ENCODE measurements around the gene ZNF302.

Gene ZNF302

GRCh38 chr19:34686455-34686854 is 9.0 kb downstream of the ZNF302 start:
- H3K4me3 ChIP-seq (ENCODE audit: low read length), result no peak overlapping the region
- no peak for TF ChIP-seq ZNF274 (IDR thresholded peaks at IDR 0.05; ENCODE audit: low read depth, low read length)

GRCh38 chr19:34687348-34687747 is 9.9 kb downstream of the ZNF302 start:
- H3K4me3 ChIP-seq (ENCODE audit: low read length), result no peak overlapping the region
- no peak for TF ChIP-seq ZNF274 (IDR thresholded peaks at IDR 0.05; ENCODE audit: low read depth, low read length)

GRCh38 chr19:34688592-34688991 is 11.1 kb downstream of the ZNF302 start:
- no peak overlapping the region for H3K4me3 ChIP-seq (ENCODE audit: low read length)

GRCh38 chr19:34690372-34690771 is 12.9 kb downstream of the ZNF302 start:
- H3K4me3 ChIP-seq (ENCODE audit: low read length), result no peak overlapping the region
- no peak for TF ChIP-seq ZNF274 (IDR thresholded peaks at IDR 0.05; ENCODE audit: low read depth, low read length)

More at GRCh38 chr19:34688592-34688991, 11.1 kb downstream of the ZNF302 start:
- TF ChIP-seq ZNF274 (IDR thresholded peaks at IDR 0.05; ENCODE audit: low read depth, low read length), result no peak

- no peak overlapping the region for H3K4me3 ChIP-seq (ENCODE audit: low read length)
- TF ChIP-seq ZNF274 (IDR thresholded peaks at IDR 0.05; ENCODE audit: low read depth, low read length), result no peak
These were observed 15.1 kb downstream of the ZNF302 start for GRCh38 chr19:34692549-34692948.

GRCh38 chr19:34707661-34708060 is 30.2 kb downstream of the ZNF302 start:
- TF ChIP-seq ZNF274 (IDR thresholded peaks at IDR 0.05; ENCODE audit: low read depth, low read length), result no peak

GRCh38 chr19:34711890-34712289 is 34.4 kb downstream of the ZNF302 start:
- H3K4me3 ChIP-seq (ENCODE audit: low read length), result no peak overlapping the region
- TF ChIP-seq ZNF274 (IDR thresholded peaks at IDR 0.05; ENCODE audit: low read depth, low read length), result no peak

More at GRCh38 chr19:34707661-34708060, 30.2 kb downstream of the ZNF302 start:
- no peak overlapping the region for H3K4me3 ChIP-seq (ENCODE audit: low read length)

- no peak overlapping the region for H3K4me3 ChIP-seq (ENCODE audit: low read length)
- no peak for TF ChIP-seq ZNF274 (IDR thresholded peaks at IDR 0.05; ENCODE audit: low read depth, low read length)
These were observed 35.1 kb downstream of the ZNF302 start for GRCh38 chr19:34712395-34713261.

- TF ChIP-seq ZNF274 (IDR thresholded peaks at IDR 0.05; ENCODE audit: low read depth, low read length), result no peak
- H3K4me3 ChIP-seq (ENCODE audit: low read length), result no peak overlapping the region
These were observed 35.8 kb downstream of the ZNF302 start for GRCh38 chr19:34713262-34713637.

- no peak overlapping the region for H3K4me3 ChIP-seq (ENCODE audit: low read length)
- no peak for TF ChIP-seq ZNF274 (IDR thresholded peaks at IDR 0.05; ENCODE audit: low read depth, low read length)
These were observed 37.9 kb downstream of the ZNF302 start for GRCh38 chr19:34715357-34715756.

- TF ChIP-seq ZNF274 (IDR thresholded peaks at IDR 0.05; ENCODE audit: low read depth, low read length), result no peak
- H3K4me3 ChIP-seq (ENCODE audit: low read length), result no peak overlapping the region
These were observed 44.9 kb downstream of the ZNF302 start for GRCh38 chr19:34722353-34722752.

- TF ChIP-seq ZNF274 (IDR thresholded peaks at IDR 0.05; ENCODE audit: low read depth, low read length), result no peak
- no peak overlapping the region for H3K4me3 ChIP-seq (ENCODE audit: low read length)
These were observed 47.9 kb downstream of the ZNF302 start for GRCh38 chr19:34725400-34725799.

GRCh38 chr19:34731019-34731829 is 53.7 kb downstream of the ZNF302 start:
- H3K4me3 ChIP-seq (ENCODE audit: low read length), result no peak overlapping the region
- no peak for TF ChIP-seq ZNF274 (IDR thresholded peaks at IDR 0.05; ENCODE audit: low read depth, low read length)

- H3K4me3 ChIP-seq (ENCODE audit: low read length), result no peak overlapping the region
- TF ChIP-seq ZNF274 (IDR thresholded peaks at IDR 0.05; ENCODE audit: low read depth, low read length), result no peak
These were observed 54.5 kb downstream of the ZNF302 start for GRCh38 chr19:34731964-34732363.
